ENCODE results near the gene ZNF655. TPM values are rescaled to one million over a fixed set of nuclear protein-coding genes. Genes with fewer than 3 reads are reported as not detected.

The ZNF655 gene
- polyA plus RNA-seq, 1 donor (not counting 4 experiments of a cell fraction or from before 2014, with no cell fraction given) = 71.1 TPM

DNA sequence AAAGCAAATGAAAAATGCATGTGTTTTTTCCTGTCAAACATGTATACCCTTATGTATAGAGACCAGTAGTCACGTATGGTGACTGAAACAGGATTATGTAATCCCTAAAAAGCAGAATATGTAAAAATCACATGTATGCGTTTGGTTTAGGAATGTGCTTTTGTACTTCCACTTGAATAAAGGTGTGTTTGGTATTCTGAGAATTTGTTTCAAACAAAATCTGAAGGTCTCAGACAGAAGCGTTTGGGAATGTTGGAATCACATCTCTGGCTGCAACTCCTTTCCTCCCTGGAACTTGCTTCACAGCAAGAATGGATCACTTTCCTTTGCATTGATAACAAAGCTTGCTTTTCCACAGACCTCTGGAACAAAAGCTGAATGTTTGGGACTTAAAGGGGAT is 17.8 kb downstream of the ZNF655 start:
- DNase-seq (ENCODE audit: low read depth, low spot score) = no peak
- Histone ChIP-seq H4K20me1 (ENCODE audit: control insufficient read depth, extremely low read depth, insufficient read depth, low read length) (no peaks in the 10 kb centered on the region), H3K4me1 (ENCODE audit: control insufficient read depth, extremely low read depth, insufficient read depth, low read length) (peaks cover 12% of the 10 kb centered on the region), H3K4me2 (ENCODE audit: control insufficient read depth, extremely low read depth, insufficient read depth, low read depth, low read length) (no peak overlapping the region), H2AFZ (ENCODE audit: control insufficient read depth, low read length) (no peak overlapping the region), H3K27ac (ENCODE audit: control insufficient read depth, insufficient read depth, low read length) (no peak overlapping the region), H3K9me1 (ENCODE audit: control insufficient read depth, extremely low read depth, insufficient read depth, low read length) (no peaks in the 10 kb centered on the region), H3K4me3 (ENCODE audit: control insufficient read depth in 2 of 3, extremely low read depth in 1 of 3, insufficient read depth in 2 of 3, low read depth in 1 of 3, low read length in 3 of 3) (no peak overlapping the region), H3K9me3 (ENCODE audit: control insufficient read depth, low read depth, low read length) (no peaks in the 10 kb centered on the region), H3K27me3 (ENCODE audit: control insufficient read depth, extremely low read depth, insufficient read depth, low read length) (no peaks in the 10 kb centered on the region), H3K36me3 (ENCODE audit: control insufficient read depth in 2 of 2, extremely low read depth in 1 of 2, insufficient read depth in 2 of 2, low read length in 2 of 2) (peaks cover 0 to 10% of the 10 kb centered on the region in 2 experiments), H3K9ac (ENCODE audit: control insufficient read depth, extremely low read depth, insufficient read depth, low read length) (no peak overlapping the region), H3K79me2 (ENCODE audit: control insufficient read depth, insufficient read depth, low read length) (no peaks in the 10 kb centered on the region)
- TF ChIP-seq EZH2 (IDR thresholded peaks at IDR 0.05; ENCODE audit: low read length) = no peak
- TF ChIP-seq, protein P1, sequence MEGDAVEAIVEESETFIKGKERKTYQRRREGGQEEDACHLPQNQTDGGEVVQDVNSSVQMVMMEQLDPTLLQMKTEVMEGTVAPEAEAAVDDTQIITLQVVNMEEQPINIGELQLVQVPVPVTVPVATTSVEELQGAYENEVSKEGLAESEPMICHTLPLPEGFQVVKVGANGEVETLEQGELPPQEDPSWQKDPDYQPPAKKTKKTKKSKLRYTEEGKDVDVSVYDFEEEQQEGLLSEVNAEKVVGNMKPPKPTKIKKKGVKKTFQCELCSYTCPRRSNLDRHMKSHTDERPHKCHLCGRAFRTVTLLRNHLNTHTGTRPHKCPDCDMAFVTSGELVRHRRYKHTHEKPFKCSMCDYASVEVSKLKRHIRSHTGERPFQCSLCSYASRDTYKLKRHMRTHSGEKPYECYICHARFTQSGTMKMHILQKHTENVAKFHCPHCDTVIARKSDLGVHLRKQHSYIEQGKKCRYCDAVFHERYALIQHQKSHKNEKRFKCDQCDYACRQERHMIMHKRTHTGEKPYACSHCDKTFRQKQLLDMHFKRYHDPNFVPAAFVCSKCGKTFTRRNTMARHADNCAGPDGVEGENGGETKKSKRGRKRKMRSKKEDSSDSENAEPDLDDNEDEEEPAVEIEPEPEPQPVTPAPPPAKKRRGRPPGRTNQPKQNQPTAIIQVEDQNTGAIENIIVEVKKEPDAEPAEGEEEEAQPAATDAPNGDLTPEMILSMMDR (optimal IDR thresholded peaks at IDR 0.05 in 1 of 3, IDR thresholded peaks at IDR 0.05 in 1 of 3, conservative IDR thresholded peaks at IDR 0.05 in 1 of 3; ENCODE audit: extremely low read depth in 1 of 3, insufficient read depth in 2 of 3, low read length in 3 of 3) = no peak
- FAIRE-seq = no peak
- dilution Hi-C loops (cut with MboI; ENCODE audit: extremely low pct_ligation_motif_present, low sequenced_read_pairs) = no loop called here

- Histone ChIP-seq H3K9ac (ENCODE audit: control insufficient read depth, extremely low read depth, insufficient read depth, low read length) (no peak overlapping the region), H3K27me3 (ENCODE audit: control insufficient read depth, extremely low read depth, insufficient read depth, low read length) (no peaks in the 10 kb centered on the region), H3K36me3 (ENCODE audit: control insufficient read depth in 2 of 2, extremely low read depth in 1 of 2, insufficient read depth in 2 of 2, low read length in 2 of 2) (no peaks in the 10 kb centered on the region), H2AFZ (ENCODE audit: control insufficient read depth, low read length) (no peak overlapping the region), H3K4me2 (ENCODE audit: control insufficient read depth, extremely low read depth, insufficient read depth, low read depth, low read length) (peak overlapping the region; percentile 83), H3K4me1 (ENCODE audit: control insufficient read depth, extremely low read depth, insufficient read depth, low read length) (peaks cover 12% of the 10 kb centered on the region), H3K4me3 (ENCODE audit: control insufficient read depth in 2 of 3, extremely low read depth in 1 of 3, insufficient read depth in 2 of 3, low read depth in 1 of 3, low read length in 3 of 3) (peak overlapping the region in 1 of 3 experiments; percentile 61), H3K9me3 (ENCODE audit: control insufficient read depth, low read depth, low read length) (no peaks in the 10 kb centered on the region), H3K27ac (ENCODE audit: control insufficient read depth, insufficient read depth, low read length) (no peak overlapping the region), H4K20me1 (ENCODE audit: control insufficient read depth, extremely low read depth, insufficient read depth, low read length) (no peaks in the 10 kb centered on the region), H3K79me2 (ENCODE audit: control insufficient read depth, insufficient read depth, low read length) (no peaks in the 10 kb centered on the region), H3K9me1 (ENCODE audit: control insufficient read depth, extremely low read depth, insufficient read depth, low read length) (no peaks in the 10 kb centered on the region)
- dilution Hi-C loops (cut with MboI; ENCODE audit: extremely low pct_ligation_motif_present, low sequenced_read_pairs) = no loop called here
- TF ChIP-seq EZH2 (IDR thresholded peaks at IDR 0.05; ENCODE audit: low read length) = no peak
- TF ChIP-seq, protein P1 (optimal IDR thresholded peaks at IDR 0.05 in 1 of 3, IDR thresholded peaks at IDR 0.05 in 1 of 3, conservative IDR thresholded peaks at IDR 0.05 in 1 of 3; ENCODE audit: extremely low read depth in 1 of 3, insufficient read depth in 2 of 3, low read length in 3 of 3) = no peak
- FAIRE-seq = no peak
- DNase-seq (ENCODE audit: low read depth, low spot score) = no peak
These were observed 21.0 kb downstream of the ZNF655 start for GRCh38 chr7:99579281-99579955.
